B cell (primary cell): Measurements from ENCODE around the gene ATP13A5. TPM values are rescaled to one million over a fixed set of nuclear protein-coding genes. Genes with fewer than 3 reads are reported as not detected.

Source experiments
- ATAC-seq: fragments of 200-7000 bp; cut with Tn5 transposase; one replicate; pipeline ENCODE4 v1.10.0; 2021; ENCODE audit warnings: low read depth, mild to moderate bottlenecking, moderate number of reproducible peaks, moderate library complexity
- CTCF ChIA-PET: fragments of 350-600 bp; sonication (Branson Sonifier 250); formaldehyde crosslinking; loops from one replicate; lab custom pipeline; 2021; ENCODE audit warnings: antibody characterized with exemption, inconsistent platforms; lab: Charles Lee
- POLR2A ChIA-PET: fragments of 350-600 bp; sonication (Branson Sonifier 250); formaldehyde crosslinking; loops from one replicate; lab custom pipeline; 2021; ENCODE audit warnings: antibody characterized with exemption; lab: Charles Lee
- DNase-seq: peaks from one replicate; pipeline ENCODE4 v3.0.0; 2013
- H2AFZ ChIP-seq: 2 replicates; pipeline ENCODE4 v1.6.1; 2012; ENCODE audit warnings: mild to moderate bottlenecking, low read depth, low read length; ENCODE audit not compliant: insufficient read depth, poor library complexity, severe bottlenecking
- H3K27ac ChIP-seq, 2 donors: 1 replicate in 1 of 2; 2 replicates in 1 of 2; pipeline ENCODE4 v1.5.1; 2012 to 2013; ENCODE audit warnings: low read length in 2 of 2, mild to moderate bottlenecking in 2 of 2, moderate library complexity in 1 of 2
- H3K27me3 ChIP-seq, 4 experiments: fragments of 200-600 bp in 1 of 4; sonication (generic) in 1 of 4; replicated peaks in 1 of 4; 1 replicate in 2 of 4; 2 replicates in 2 of 4; pipeline versions ENCODE4 v1.6.1 to v1.7.0; 2013 to 2016; ENCODE audit warnings: low read length in 3 of 4, mild to moderate bottlenecking in 2 of 4, mixed read lengths in 1 of 4, moderate library complexity in 1 of 4; ENCODE audit not compliant: insufficient read depth in 4 of 4, control insufficient read depth in 3 of 4; ENCODE audit errors: control extremely low read depth in 1 of 4
- H3K36me3 ChIP-seq, 2 experiments: replicated peaks in 1 of 2; 1 replicate in 1 of 2; 2 replicates in 1 of 2; pipeline versions ENCODE4 v1.6.1 to v1.7.1; 2013; ENCODE audit warnings: low read length in 1 of 2; ENCODE audit not compliant: insufficient read depth in 2 of 2, control insufficient read depth in 1 of 2; ENCODE audit errors: control extremely low read depth in 1 of 2, extremely low read depth in 1 of 2
- H3K4me1 ChIP-seq, 2 donors: fragments of 200-600 bp in 1 of 2; sonication (generic) in 1 of 2; 1 replicate in 1 of 2; 2 replicates in 1 of 2; pipeline versions ENCODE4 v1.5.1 to v1.6.1; 2013 to 2017; ENCODE audit warnings: low read length in 2 of 2; ENCODE audit not compliant: control insufficient read depth in 2 of 2, insufficient read depth in 2 of 2
- H3K4me2 ChIP-seq: replicated peaks from 2 replicates; pipeline ENCODE3; 2012; ENCODE audit warnings: mild to moderate bottlenecking, low read depth, low read length; ENCODE audit not compliant: poor library complexity, severe bottlenecking
- H3K4me3 ChIP-seq, 5 experiments: fragments of 200-600 bp in 1 of 5; sonication (generic) in 1 of 5; 1 replicate in 3 of 5; 2 replicates in 2 of 5; pipeline versions ENCODE4 v1.5.1 to v1.7.0; 2011 to 2016; ENCODE audit warnings: low read length in 4 of 5, mild to moderate bottlenecking in 4 of 5, low read depth in 2 of 5, control low read depth in 1 of 5, moderate library complexity in 1 of 5; ENCODE audit not compliant: insufficient read depth in 1 of 5; ENCODE audit errors: control extremely low read depth in 1 of 5, extremely low read depth in 1 of 5
- H3K79me2 ChIP-seq: fragments of 200-600 bp; sonication (generic); one replicate; pipeline ENCODE4 v1.6.0; 2016; ENCODE audit warnings: low read length; ENCODE audit not compliant: control insufficient read depth, insufficient read depth
- H3K9ac ChIP-seq: fragments of 200-600 bp; sonication (generic); 2 replicates; pipeline ENCODE4 v1.6.1; 2017; ENCODE audit warnings: mild to moderate bottlenecking, low read length, moderate library complexity
- H3K9me3 ChIP-seq, 3 donors: one replicate each; pipeline versions ENCODE4 v1.6.1 to v1.7.1; 2013; ENCODE audit warnings: low read length in 2 of 3; ENCODE audit not compliant: control insufficient read depth in 2 of 3, insufficient read depth in 1 of 3; ENCODE audit errors: control extremely low read depth in 1 of 3
- H4K20me1 ChIP-seq: 2 replicates; pipeline ENCODE4 v1.6.0; 2012; ENCODE audit warnings: mild to moderate bottlenecking, low read length; ENCODE audit not compliant: insufficient read depth, control insufficient read depth, poor library complexity, severe bottlenecking
- H3K27ac Mint-ChIP-seq: one replicate; pipeline ENCODE4 v1.8.0; 2021; ENCODE audit warnings: mixed read lengths
- H3K27me3 Mint-ChIP-seq: one replicate; pipeline ENCODE4 v1.8.0; 2021; ENCODE audit warnings: mixed read lengths
- H3K4me1 Mint-ChIP-seq: one replicate; pipeline ENCODE4 v1.8.0; 2021; ENCODE audit warnings: mixed read lengths
- H3K4me3 Mint-ChIP-seq: one replicate; pipeline ENCODE4 v1.8.0; 2021; ENCODE audit warnings: mixed read lengths
- H3K9me3 Mint-ChIP-seq: one replicate; pipeline ENCODE4 v1.8.0; 2022; ENCODE audit warnings: mixed read lengths; ENCODE audit not compliant: insufficient read depth
- EZH2 ChIP-seq: IDR thresholded peaks from 2 replicates; pipeline ENCODE4 v1.6.1; 2012; ENCODE audit warnings: borderline replicate concordance, low read depth, mild to moderate bottlenecking, moderate library complexity, low read length; ENCODE audit not compliant: insufficient read depth, poor library complexity, severe bottlenecking
- WGBS: methylation state at CpG from one replicate; pipeline ENCODE4 v1.1.5; 2013; ENCODE audit warnings: missing lambda C conversion rate; ENCODE audit not compliant: insufficient coverage; 5-methylcytosine and 5-hydroxymethylcytosine counted together
- intact Hi-C: fragments of 100-400 bp; cut with micrococcal nuclease; formaldehyde crosslinking; loops from one replicate; pipeline ENCODE4 v1.10.0; 2022
- polyA plus RNA-seq: library from polyadenylated mRNA; depleted of rRNA; stranded (reverse); fragments of >200 nt; gene quantifications from 2 replicates; pipeline ENCODE4 v1.2.3, GENCODE V29; 2012
- total RNA-seq, 2 donors: library from RNA; stranded (reverse); fragments of 120-200 nt in 1 of 2; gene quantifications; 1 replicate in 1 of 2; 2 replicates in 1 of 2; pipeline versions ENCODE4 v1.2.3 to v1.2.4, GENCODE V29; 2013 to 2022
- TF ChIP-seq, protein P1 (sequence below): fragments of 200-600 bp; IDR thresholded peaks from one replicate; pipeline ENCODE4 v1.8.0; 2022; ENCODE audit warnings: antibody characterized with exemption, mild to moderate bottlenecking

ATP13A5 gene
- total and polyA plus RNA-seq, 2 donors (not counting 1 experiment from before 2014, with no cell fraction given) = 0.12 TPM; not detected in 1

DNA sequence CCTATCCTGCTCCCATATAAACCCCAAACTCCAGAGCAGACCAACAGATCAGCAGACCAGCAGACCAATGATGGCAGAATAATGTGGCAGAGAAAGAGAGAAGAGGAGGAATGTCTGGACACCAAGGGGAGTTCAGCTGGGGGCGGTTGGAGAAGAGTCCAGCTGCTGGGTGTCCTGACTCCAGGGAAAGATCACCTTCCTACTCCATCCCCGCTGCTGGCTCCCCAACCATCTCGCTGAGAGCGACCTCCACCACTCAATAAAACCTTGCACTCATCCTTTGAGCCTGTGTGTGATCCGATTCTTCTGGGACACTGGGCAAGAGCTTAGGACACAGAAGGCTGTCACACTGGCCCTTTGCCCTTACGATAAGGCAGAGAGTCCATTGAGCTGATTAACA is 150.3 kb downstream of the ATP13A5 start:
- Histone ChIP-seq H3K27ac (no peak overlapping the region), H4K20me1 (no peaks in the 10 kb centered on the region), H3K79me2 (no peaks in the 10 kb centered on the region), H3K27me3 (peaks cover 0 to 3% (median 0%) of the 10 kb centered on the region in 4 experiments), H3K4me3 (no peak overlapping the region), H3K9ac (no peak overlapping the region), H3K36me3 (no peaks in the 10 kb centered on the region), H3K4me2 (no peak overlapping the region), H3K4me1 (no peaks in the 10 kb centered on the region), H2AFZ (no peak overlapping the region), H3K9me3 (no peaks in the 10 kb centered on the region)
- no peak for DNase-seq
- ChIA-PET CTCF (no interaction called here), POLR2A (no interaction called here)
- Mint-ChIP-seq H3K4me1 (no peaks in the 10 kb centered on the region), H3K4me3 (no peak overlapping the region), H3K9me3 (no peaks in the 10 kb centered on the region), H3K27me3 (peaks cover 17% of the 10 kb centered on the region), H3K27ac (no peak overlapping the region)
- TF ChIP-seq EZH2 = no peak
- TF ChIP-seq, protein P1, sequence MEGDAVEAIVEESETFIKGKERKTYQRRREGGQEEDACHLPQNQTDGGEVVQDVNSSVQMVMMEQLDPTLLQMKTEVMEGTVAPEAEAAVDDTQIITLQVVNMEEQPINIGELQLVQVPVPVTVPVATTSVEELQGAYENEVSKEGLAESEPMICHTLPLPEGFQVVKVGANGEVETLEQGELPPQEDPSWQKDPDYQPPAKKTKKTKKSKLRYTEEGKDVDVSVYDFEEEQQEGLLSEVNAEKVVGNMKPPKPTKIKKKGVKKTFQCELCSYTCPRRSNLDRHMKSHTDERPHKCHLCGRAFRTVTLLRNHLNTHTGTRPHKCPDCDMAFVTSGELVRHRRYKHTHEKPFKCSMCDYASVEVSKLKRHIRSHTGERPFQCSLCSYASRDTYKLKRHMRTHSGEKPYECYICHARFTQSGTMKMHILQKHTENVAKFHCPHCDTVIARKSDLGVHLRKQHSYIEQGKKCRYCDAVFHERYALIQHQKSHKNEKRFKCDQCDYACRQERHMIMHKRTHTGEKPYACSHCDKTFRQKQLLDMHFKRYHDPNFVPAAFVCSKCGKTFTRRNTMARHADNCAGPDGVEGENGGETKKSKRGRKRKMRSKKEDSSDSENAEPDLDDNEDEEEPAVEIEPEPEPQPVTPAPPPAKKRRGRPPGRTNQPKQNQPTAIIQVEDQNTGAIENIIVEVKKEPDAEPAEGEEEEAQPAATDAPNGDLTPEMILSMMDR = no peak
- no peak for ATAC-seq
- intact Hi-C loops = no loop called here
- WGBS = 82% methylated on average over 5 of the region's 6 CpGs

DNA sequence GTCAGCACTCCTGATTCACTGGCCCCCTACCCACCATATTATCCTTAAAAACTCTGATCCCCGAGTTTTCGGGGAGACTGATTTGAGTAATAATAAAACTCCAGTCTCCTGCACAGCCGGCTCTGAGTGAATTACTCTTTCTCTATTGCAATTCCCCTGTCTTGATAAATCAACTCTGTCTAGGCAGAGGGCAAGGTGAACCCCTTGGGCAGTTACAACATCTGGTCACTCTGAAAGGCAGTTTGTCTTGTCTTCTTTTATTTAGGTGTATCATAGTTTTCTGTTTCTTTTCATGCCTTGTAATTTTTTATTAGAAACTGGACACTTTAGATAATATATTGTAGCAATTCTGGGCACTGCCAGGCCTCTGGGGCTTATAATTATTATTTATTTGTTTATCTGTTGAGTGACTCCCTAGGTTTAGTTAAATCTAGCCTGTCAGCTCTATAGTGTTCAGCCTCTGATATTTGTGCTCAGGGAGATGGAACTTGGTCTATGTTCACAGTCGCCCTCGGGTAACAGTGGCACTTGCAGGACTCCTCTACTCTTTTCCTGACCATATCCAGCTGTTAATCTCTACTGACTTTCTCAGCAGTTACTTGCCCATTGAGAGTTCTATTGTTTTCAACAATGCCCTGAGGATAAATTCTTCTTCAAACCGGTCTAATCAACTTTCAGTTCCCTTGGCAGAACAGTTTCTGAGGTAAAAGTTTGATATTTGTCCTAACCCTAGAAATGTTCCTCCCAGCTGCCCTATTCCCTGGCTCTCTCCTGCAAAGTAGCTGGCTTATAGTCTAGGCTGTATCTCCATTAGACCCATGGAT is 153.0 kb downstream of the ATP13A5 start:
- Mint-ChIP-seq H3K4me3 (no peak overlapping the region), H3K4me1 (no peaks in the 10 kb centered on the region), H3K27me3 (peaks cover 17% of the 10 kb centered on the region), H3K27ac (no peak overlapping the region), H3K9me3 (no peaks in the 10 kb centered on the region)
- H3K27ac ChIP-seq = no peak overlapping the region
- no peaks in the 10 kb centered on the region for H4K20me1 ChIP-seq
- no peaks in the 10 kb centered on the region for H3K79me2 ChIP-seq
- WGBS = 80% methylated on average over 4 of the region's 6 CpGs
- TF ChIP-seq, protein P1 = no peak
- no peak for TF ChIP-seq EZH2
- no peak overlapping the region for H3K4me3 ChIP-seq
- peaks cover 0 to 3% (median 0%) of the 10 kb centered on the region in 4 experiments for H3K27me3 ChIP-seq
- H3K4me2 ChIP-seq = no peak overlapping the region
- no peaks in the 10 kb centered on the region for H3K36me3 ChIP-seq
- ChIA-PET CTCF (no interaction called here), POLR2A (no interaction called here)
- H3K9me3 ChIP-seq = no peaks in the 10 kb centered on the region
- H3K4me1 ChIP-seq = no peaks in the 10 kb centered on the region
- ATAC-seq (no peak), DNase-seq (no peak)
- intact Hi-C loops = no loop called here
- H2AFZ ChIP-seq = no peak overlapping the region
- no peak overlapping the region for H3K9ac ChIP-seq
